Spleen (tissue), 13 donors: ENCODE measurements around the gene ZNF285. TPM values are rescaled to one million over a fixed set of nuclear protein-coding genes. Genes with fewer than 3 reads are reported as not detected.

ENCODE experiments used
- DNase-seq: peaks from one replicate; pipeline ENCODE4 v3.0.0-alpha.2; 2020
- H3K27ac ChIP-seq, 8 donors: fragments of 200-600 bp; sonication (generic) in 7 of 8; 1 replicate in 4 of 8; 2 replicates in 4 of 8; pipeline versions ENCODE4 v1.5.0 to v1.8.0; 2016 to 2021; ENCODE audit warnings: inconsistent platforms in 4 of 8, mild to moderate bottlenecking in 4 of 8, moderate library complexity in 1 of 8
- H3K27me3 ChIP-seq, 7 donors: fragments of 200-600 bp; sonication (generic) in 6 of 7; replicated peaks in 1 of 7; 1 replicate in 4 of 7; 2 replicates in 3 of 7; pipeline versions ENCODE4 v1.5.0 to v1.8.0; 2016 to 2021; ENCODE audit warnings: inconsistent platforms in 3 of 7, mild to moderate bottlenecking in 1 of 7
- H3K36me3 ChIP-seq, 6 donors: fragments of 200-600 bp; sonication (generic) in 5 of 6; 1 replicate in 4 of 6; 2 replicates in 2 of 6; pipeline versions ENCODE4 v1.5.0 to v1.8.0; 2016 to 2021; ENCODE audit warnings: inconsistent platforms in 2 of 6
- H3K4me1 ChIP-seq, 6 donors: fragments of 200-600 bp; sonication (generic) in 5 of 6; 1 replicate in 3 of 6; 2 replicates in 3 of 6; pipeline versions ENCODE4 v1.5.0 to v1.8.0; 2016 to 2021; ENCODE audit warnings: inconsistent platforms in 3 of 6
- H3K4me3 ChIP-seq, 8 donors: fragments of 200-600 bp; sonication (generic) in 7 of 8; 1 replicate in 4 of 8; 2 replicates in 4 of 8; pipeline versions ENCODE4 v1.5.0 to v1.8.0; 2016 to 2021; ENCODE audit warnings: inconsistent platforms in 4 of 8, mild to moderate bottlenecking in 4 of 8, moderate library complexity in 2 of 8
- H3K9me3 ChIP-seq, 8 donors: fragments of 200-600 bp; sonication (generic) in 7 of 8; 1 replicate in 4 of 8; 2 replicates in 4 of 8; pipeline versions ENCODE4 v1.5.0 to v1.8.0; 2016 to 2021; ENCODE audit warnings: inconsistent platforms in 4 of 8
- POLR2A ChIP-seq, 3 donors: fragments of 450-650 bp; IDR thresholded peaks; one replicate each; pipeline ENCODE4 v1.5.1; 2017; ENCODE audit warnings: antibody characterized with exemption in 3 of 3, mild to moderate bottlenecking in 1 of 3
- POLR2AphosphoS5 ChIP-seq, 3 donors: sonication (generic); formaldehyde crosslinking; IDR thresholded peaks; one replicate each; pipeline ENCODE4 v1.5.1; 2017; ENCODE audit warnings: antibody characterized with exemption in 3 of 3
- WGBS, 5 donors: extraction: QIAGEN DNeasy Blood & Tissue Kit in 3 of 5; methylation state at CpG; one replicate each; pipeline versions ENCODE4 v1.1.5 to v1.1.7; 2013 to 2018; 5-methylcytosine and 5-hydroxymethylcytosine counted together
- intact Hi-C: fragments of 100-400 bp; cut with DNase I; formaldehyde crosslinking; loops from one replicate; pipeline ENCODE4 v1.15.0; 2023; ENCODE audit warnings: low total_unique reads
- long read RNA-seq, 2 donors: transcript quantifications; one replicate each; lab custom pipeline, GENCODE V29; 2026
- polyA plus RNA-seq, 3 donors: library from polyadenylated mRNA; stranded (reverse); fragments of 200-250 nt; gene quantifications; one replicate each; pipeline ENCODE4 v1.2.1, GENCODE V29; 2013
- total RNA-seq, 7 donors: library from RNA; depleted of rRNA in 3 of 7; stranded (reverse); fragments of >200 nt in 3 of 7; fragmentation: NEBNext Ultra II Directional in 4 of 7; extraction: Animal tissue kit (Norgen Biotek cat#: 25700) in 4 of 7; gene quantifications; one replicate each; pipeline versions ENCODE4 v1.1.0 to v1.2.1, GENCODE V29; 2016 to 2021
- TF ChIP-seq, protein P1 (sequence below), 11 experiments: fragments of 200-600 bp in 7 of 11; fragments of 450-650 bp in 4 of 11; sonication (generic) in 4 of 11; IDR thresholded peaks in 8 of 11; conservative IDR thresholded peaks in 3 of 11; 1 replicate in 7 of 11; 2 replicates in 4 of 11; pipeline versions ENCODE4 v1.4.0 to v1.8.0; 2016 to 2021; ENCODE audit warnings: antibody characterized with exemption in 11 of 11, inconsistent platforms in 4 of 11, mild to moderate bottlenecking in 1 of 11
- donor health status: healthy with polysubstance abuse.
- donor health status: DM: no; HTN: no; CAD: no; lungs with moderate emphysema.
- donor health status: DM: no; HTN: no; CAD: no.
- donor health status: Bipolar disorder and iron deficiency.
- donor health status: healthy.
- donor health status: DM: no; HTN: no; CAD: no.
- donor health status: DM: yes; HTN: yes; CAD: no.

The ZNF285 gene
- total RNA-seq (1 to 10 TPM; 1.0 to 4.2 (median 3.2) TPM), polyA plus RNA-seq (1 to 10 TPM; 1.4 to 2.9 (median 2.2) TPM)
- long read RNA-seq, donor 1, full-length matches to known transcripts = 1 of 1 reads
- long read RNA-seq, donor 1, partial matches to known transcripts = 0 of 1 reads
- long read RNA-seq, donor 1, other reads (novel, unspliced or antisense) = 0 of 1 reads
- long read RNA-seq, donor 2 = 0 reads

DNA sequence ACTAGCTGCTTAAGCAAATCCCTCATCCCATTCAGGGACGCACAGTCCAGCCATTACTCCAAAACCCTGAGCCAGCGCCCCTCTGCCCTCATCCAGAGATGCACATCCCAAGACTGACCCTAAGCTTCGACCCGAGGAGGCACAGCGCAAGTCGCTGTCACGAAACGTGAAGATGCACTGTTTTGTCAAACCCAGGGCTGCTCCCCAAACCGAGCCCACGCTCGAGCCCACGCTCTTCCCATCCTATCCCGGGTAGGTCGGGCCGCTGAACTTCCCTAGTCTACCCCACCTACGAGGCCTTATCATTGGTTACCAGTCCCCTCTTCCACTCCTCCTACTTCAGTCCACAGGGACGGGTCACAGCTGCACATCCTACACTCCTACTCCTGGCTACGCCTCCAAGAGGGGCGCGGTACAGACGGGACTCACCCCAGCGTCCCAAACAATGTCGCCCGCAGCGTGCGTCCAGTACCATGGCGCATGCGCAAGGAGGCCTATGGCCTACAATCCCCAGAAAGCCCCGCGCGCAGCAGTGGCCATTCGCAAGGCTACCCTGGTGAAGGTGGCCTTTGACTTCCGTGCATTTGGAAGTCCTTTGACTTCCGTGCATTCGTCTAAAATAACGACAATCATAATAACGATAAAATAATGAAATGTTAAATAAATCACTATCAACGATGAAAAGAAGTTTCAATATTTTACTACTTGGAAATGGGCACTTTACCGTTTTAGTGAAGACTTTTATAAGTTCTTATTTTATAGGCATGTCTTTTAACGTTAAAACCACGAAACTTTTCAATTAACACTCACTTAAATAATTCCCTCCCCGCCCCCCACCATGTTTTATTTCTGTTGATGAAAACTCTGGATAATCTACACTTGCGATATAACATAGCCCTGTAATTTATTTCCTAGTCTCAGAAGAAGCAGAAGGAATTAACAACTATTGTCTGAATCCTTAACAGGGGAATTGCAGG, at the start of gene ZNF285:
Gene ZNF285 (minus strand): TSS at position 470 of the 977 bp plus-strand sequence. CDS start 4,395 bp downstream, outside the sequence.
- Histone ChIP-seq H3K27me3 (no peaks in the 10 kb centered on the region), H3K9me3 (peaks cover 0 to 97% (median 78%) of the 10 kb centered on the region in 8 donors), H3K27ac (peak within 1 kb of the TSS in 3 of 8 donors; percentile 28 to 58 (median 29)), H3K4me3 (peak within 1 kb of the TSS; percentile 30 to 83 (median 56)), H3K36me3 (peaks cover 0 to 14% (median 8%) of the 10 kb centered on the region in 6 donors), H3K4me1 (peaks cover 0 to 7% (median 0%) of the 10 kb centered on the region in 6 donors)
- intact Hi-C loops = no loop called here
- TF ChIP-seq, protein P1, sequence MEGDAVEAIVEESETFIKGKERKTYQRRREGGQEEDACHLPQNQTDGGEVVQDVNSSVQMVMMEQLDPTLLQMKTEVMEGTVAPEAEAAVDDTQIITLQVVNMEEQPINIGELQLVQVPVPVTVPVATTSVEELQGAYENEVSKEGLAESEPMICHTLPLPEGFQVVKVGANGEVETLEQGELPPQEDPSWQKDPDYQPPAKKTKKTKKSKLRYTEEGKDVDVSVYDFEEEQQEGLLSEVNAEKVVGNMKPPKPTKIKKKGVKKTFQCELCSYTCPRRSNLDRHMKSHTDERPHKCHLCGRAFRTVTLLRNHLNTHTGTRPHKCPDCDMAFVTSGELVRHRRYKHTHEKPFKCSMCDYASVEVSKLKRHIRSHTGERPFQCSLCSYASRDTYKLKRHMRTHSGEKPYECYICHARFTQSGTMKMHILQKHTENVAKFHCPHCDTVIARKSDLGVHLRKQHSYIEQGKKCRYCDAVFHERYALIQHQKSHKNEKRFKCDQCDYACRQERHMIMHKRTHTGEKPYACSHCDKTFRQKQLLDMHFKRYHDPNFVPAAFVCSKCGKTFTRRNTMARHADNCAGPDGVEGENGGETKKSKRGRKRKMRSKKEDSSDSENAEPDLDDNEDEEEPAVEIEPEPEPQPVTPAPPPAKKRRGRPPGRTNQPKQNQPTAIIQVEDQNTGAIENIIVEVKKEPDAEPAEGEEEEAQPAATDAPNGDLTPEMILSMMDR (IDR thresholded peaks at IDR 0.05 in 8 of 11, conservative IDR thresholded peaks at IDR 0.05 in 3 of 11) = no peak
- TF ChIP-seq POLR2AphosphoS5 (IDR thresholded peaks at IDR 0.05) = peak; percentile 70 to 79 (median 76)
- peak; percentile 92 for DNase-seq
- 7 to 14% (median 10%) methylated on average over 39 to 43 of the region's 43 CpGs for WGBS, 5 donors

DNA sequence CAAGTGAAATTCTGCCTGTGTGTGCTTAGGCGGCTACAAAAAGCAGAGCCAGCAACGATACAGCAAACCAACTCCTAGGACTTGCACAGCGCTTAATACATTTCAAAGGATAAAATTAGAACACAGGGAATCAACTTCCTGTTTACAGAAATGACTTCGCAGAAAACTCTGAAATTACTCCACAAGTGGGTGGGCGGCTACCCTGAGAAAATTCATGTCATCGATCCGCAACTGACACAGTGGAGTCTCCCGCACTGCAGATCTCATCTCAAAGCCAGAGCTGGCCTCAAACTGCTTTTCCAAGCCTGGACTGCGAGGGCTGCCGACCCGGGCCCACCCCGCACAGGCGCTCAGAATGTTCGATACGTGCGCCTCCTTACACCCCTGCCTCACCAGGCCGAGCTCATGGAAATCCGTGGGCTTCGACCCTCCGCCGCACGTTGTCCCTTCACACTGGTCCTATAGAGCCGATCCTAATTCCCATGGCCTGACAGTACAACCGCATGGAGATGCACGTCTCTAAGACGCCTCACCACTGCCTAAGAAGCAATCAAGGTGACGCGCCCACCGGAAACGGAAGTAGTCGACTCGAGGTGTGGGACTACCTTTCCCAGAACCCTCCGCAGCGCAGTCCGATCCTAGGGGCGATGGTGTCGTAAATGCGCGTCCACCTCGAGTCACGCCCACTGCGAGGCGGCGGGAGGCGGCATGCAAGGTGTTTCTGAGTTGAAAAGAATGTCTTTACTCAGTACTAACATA, 46.7 kb upstream of the ZNF285 start, which contains the start of gene ZNF229:
Gene ZNF229 (minus strand): TSS at position 557 of the 759 bp plus-strand sequence. CDS start 5,625 bp downstream, outside the sequence.
- H3K27ac ChIP-seq = peak within 1 kb of the TSS in 3 of 8 donors; percentile 42 to 65 (median 60)
- 4 to 6% (median 6%) methylated on average over 31 to 45 of the region's 45 CpGs for WGBS, 5 donors
- intact Hi-C loops = no loop called here

DNA sequence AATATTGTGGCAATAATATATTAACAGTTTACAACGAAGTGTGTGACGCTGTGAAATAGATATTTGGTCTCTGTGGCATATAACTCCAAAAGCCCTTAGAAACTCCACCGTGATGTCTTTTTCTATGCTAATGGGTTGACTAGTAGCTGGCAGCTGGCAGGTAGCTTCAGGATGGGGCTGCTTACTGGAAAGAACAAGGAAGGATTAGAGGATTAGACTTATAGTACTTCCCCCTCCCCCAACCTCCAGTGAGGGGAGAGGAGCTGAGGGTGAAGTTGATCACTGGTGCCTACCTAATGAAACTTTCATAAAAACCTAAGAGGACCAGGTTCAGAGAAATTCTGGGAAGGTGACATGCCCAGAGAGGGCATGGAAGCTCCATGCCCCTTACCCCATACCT, 37.0 kb upstream of the ZNF285 start:
- peaks cover 4 to 100% (median 100%) of the 10 kb centered on the region in 8 donors for H3K9me3 ChIP-seq
- TF ChIP-seq, protein P1 (IDR thresholded peaks at IDR 0.05 in 8 of 11, conservative IDR thresholded peaks at IDR 0.05 in 3 of 11) = no peak
- TF ChIP-seq POLR2AphosphoS5 (IDR thresholded peaks at IDR 0.05) (no peak), POLR2A (IDR thresholded peaks at IDR 0.05) (no peak)
- intact Hi-C loops = no loop called here
- no peaks in the 10 kb centered on the region for H3K4me1 ChIP-seq
- no peaks in the 10 kb centered on the region for H3K27me3 ChIP-seq
- no peak overlapping the region for H3K27ac ChIP-seq
- DNase-seq = no peak
- 92 to 98% (median 96%) methylated on average over 3 of the region's 3 CpGs for WGBS, 5 donors
- peaks cover 0 to 97% (median 54%) of the 10 kb centered on the region in 6 donors for H3K36me3 ChIP-seq
- no peak overlapping the region for H3K4me3 ChIP-seq

More for the DNA sequence above, 46.7 kb upstream of the ZNF285 start, which contains the start of gene ZNF229:
- peaks cover 0 to 41% (median 16%) of the 10 kb centered on the region in 6 donors for H3K36me3 ChIP-seq
- peak within 1 kb of the TSS; percentile 39 to 75 (median 50) for H3K4me3 ChIP-seq
- peak; percentile 91 for DNase-seq
- peaks cover 3 to 100% (median 98%) of the 10 kb centered on the region in 8 donors for H3K9me3 ChIP-seq
- H3K4me1 ChIP-seq = peaks cover 0 to 14% (median 2%) of the 10 kb centered on the region in 6 donors
- TF ChIP-seq, protein P1 (IDR thresholded peaks at IDR 0.05 in 8 of 11, conservative IDR thresholded peaks at IDR 0.05 in 3 of 11) = no peak
- TF ChIP-seq POLR2AphosphoS5 (IDR thresholded peaks at IDR 0.05) (peak; percentile 67 to 77 (median 72)), POLR2A (IDR thresholded peaks at IDR 0.05) (no peak)
- peaks cover 0 to 9% (median 0%) of the 10 kb centered on the region in 7 donors for H3K27me3 ChIP-seq
